Measurements from ENCODE around the gene ZNF384. TPM values are rescaled to one million over a fixed set of nuclear protein-coding genes. Genes with fewer than 3 reads are reported as not detected.

Gene ZNF384
- total and polyA plus RNA-seq, 2 of the 8 experiments (the other 6 are each of a cell fraction or from before 2014, with no cell fraction given): 59.0 to 59.6 TPM

DNA sequence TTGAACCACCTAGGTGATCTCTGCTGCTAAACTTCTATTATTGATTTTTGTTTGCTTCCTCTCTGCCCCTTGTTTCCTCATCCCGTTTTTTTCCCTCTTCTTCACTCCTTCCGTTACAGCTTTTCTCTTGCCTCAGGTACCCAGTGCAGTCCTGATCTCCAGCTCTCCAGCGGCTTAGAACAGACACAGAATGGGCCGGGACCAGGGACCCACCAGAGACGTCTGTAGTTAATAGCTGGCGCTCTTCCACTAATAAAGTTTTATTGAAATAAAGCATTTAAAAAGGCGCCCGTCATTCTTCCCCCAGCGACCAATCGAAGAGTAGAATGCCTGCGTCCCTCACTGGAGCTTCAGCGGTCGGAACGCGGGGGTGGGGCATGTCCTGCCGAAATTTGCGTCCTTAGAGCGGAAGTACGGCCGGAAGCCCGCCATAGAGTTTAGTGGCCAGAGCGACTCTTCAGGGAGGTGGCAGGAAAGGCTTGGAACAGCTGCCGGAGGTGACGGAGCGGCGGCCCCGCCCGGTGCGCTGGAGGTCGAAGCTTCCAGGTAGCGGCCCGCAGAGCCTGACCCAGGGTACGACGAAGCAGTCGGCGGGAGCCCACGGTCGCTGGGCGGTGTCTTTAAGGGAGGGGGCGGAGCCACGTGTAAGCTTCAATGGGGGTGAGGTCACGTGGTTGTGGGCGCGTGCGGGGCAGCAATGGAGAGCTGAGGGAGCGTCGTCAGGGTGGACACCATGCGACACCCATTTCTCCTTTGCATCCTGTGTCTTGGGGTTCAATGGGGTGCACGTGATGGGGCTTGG is 34.6 kb upstream of the ZNF384 start, which contains the start of gene COPS7A (continued):
- TF ChIP-seq, protein P1, sequence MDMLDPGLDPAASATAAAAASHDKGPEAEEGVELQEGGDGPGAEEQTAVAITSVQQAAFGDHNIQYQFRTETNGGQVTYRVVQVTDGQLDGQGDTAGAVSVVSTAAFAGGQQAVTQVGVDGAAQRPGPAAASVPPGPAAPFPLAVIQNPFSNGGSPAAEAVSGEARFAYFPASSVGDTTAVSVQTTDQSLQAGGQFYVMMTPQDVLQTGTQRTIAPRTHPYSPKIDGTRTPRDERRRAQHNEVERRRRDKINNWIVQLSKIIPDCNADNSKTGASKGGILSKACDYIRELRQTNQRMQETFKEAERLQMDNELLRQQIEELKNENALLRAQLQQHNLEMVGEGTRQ (IDR thresholded peaks at IDR 0.05; ENCODE audit: low read length): peak; percentile 93
- TF ChIP-seq CREB1 (IDR thresholded peaks at IDR 0.05) (peak; percentile 90), PHF8 (conservative IDR thresholded peaks at IDR 0.05; ENCODE audit: low read depth, low read length) (peak; percentile 56), CHD2 (IDR thresholded peaks at IDR 0.05; ENCODE audit: low read length) (no peak; the same call in 1 of the 2 replicates), EGR1 (IDR thresholded peaks at IDR 0.05; ENCODE audit: borderline replicate concordance, low read depth, low read length) (peak; percentile 97), GABPA (IDR thresholded peaks at IDR 0.05; ENCODE audit: borderline replicate concordance, insufficient read depth, low read length) (peak; percentile 88; the same call in 1 of the 2 replicates), CEBPB (IDR thresholded peaks at IDR 0.05; ENCODE audit: low read depth, low read length) (no peak), RBBP5 (IDR thresholded peaks at IDR 0.05; ENCODE audit: borderline replicate concordance, low read depth, low read length) (peak; percentile 39; the same call in 1 of the 2 replicates)
- TF ChIP-seq, protein P2, sequence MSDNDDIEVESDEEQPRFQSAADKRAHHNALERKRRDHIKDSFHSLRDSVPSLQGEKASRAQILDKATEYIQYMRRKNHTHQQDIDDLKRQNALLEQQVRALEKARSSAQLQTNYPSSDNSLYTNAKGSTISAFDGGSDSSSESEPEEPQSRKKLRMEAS (IDR thresholded peaks at IDR 0.05): peak; percentile 100

Measured in H1 (cell line).